Inflammatory macrophage treated with lipopolysaccharide for 1 hour (primary cell): ENCODE results near the gene DGKE.

Source experiments
- DNase-seq, 2 donors: peaks; one replicate each; pipeline ENCODE4 v3.0.0-alpha.2; 2020 to 2022

The DGKE gene

GRCh38 chr17:56815711-56816110, 18.2 kb upstream of the DGKE start:
- no peak for DNase-seq

DNA sequence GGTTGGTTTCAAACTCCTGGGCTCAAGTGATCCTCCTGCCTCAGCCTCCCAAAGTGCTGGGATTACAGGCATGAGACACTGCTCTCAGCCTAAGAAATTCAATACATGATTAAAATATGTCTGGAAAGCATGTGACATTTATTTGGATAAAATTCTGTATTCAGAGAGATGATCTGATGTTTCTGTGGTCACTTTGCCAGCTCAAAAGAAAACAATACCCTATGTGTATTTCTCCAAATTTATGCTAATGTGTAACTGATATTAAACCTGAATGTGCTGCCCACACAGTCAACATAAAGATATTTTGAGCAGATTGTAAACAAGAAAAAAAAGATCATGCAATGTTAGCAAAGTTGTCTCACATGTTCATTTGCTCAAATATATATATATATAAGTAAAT, 16.9 kb upstream of the DGKE start:
- no peak for DNase-seq

- no peak for DNase-seq
These were observed 14.9 kb upstream of the DGKE start for GRCh38 chr17:56819030-56819429.

GRCh38 chr17:56819431-56820145, 14.4 kb upstream of the DGKE start:
- peak; percentile 38 to 95 for DNase-seq

DNA sequence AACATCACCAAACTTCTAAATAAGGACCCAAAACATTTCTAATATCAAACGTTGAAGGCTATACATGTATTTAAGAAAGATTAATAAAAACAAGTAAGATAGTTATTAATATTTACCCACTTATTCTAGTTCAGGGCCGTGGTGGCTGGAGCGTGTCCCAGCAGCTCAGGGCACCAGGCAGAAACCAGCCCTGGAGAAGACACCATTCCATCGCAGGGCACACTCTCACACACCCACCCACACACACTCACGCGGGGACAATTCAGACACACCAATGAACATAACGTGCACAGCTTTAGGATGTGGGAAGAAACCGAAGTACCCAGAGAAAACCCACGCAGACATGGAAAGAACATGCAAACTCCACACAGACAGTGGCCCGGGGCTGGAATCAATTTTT, 13.7 kb upstream of the DGKE start:
- DNase-seq, result no peak

DNA sequence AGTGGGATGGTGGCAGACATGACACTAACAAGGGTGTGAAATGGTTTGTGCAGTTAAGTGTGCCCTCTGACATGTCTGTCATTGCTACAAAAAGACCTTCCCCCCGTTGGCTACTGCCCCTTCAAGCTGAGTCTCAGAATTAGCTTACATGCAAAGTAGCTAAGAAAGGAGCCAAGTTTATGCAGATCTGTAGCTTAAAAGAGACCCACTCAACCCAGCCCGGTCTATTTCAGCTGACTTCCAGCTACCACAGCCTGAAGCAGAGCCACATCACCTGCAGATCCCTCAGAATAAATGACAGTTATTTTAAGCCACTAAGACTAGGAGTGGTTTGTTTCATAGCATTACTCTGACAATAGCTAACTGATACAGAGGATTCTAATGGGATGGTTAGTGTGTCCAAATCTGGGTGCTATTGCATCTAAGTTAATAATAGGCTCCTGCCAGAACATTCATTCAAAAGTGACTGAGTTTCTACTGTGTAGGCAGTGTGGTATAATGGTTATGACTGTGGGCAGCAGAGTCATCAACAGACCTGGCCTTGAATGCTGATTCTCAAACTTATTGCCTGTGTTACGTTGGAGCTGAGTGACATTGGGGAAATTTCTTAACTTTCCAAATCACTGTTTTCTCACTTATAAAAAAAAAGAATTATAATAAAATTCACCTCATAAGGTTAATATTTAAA, 12.0 kb upstream of the DGKE start:
- no peak for DNase-seq

DNA sequence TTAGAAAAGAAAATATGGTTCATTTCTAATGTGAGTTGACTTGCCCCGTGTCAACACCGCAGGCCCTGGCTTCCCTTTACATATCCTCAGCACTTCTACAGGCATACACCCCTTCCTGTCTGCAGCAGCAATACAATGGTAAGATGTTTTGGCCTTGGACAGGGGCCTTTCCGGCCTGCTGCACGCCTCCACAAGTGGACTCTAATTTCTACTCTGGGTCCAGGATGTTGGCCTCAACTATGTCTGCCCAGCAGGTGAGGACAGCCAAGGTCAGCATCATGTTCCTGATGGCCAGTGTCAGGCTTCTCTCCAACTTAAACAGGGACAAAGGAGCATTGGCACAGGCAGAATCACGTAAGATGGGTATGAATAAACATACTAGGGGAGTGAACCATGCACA, 11.2 kb upstream of the DGKE start:
- no peak for DNase-seq

DNA sequence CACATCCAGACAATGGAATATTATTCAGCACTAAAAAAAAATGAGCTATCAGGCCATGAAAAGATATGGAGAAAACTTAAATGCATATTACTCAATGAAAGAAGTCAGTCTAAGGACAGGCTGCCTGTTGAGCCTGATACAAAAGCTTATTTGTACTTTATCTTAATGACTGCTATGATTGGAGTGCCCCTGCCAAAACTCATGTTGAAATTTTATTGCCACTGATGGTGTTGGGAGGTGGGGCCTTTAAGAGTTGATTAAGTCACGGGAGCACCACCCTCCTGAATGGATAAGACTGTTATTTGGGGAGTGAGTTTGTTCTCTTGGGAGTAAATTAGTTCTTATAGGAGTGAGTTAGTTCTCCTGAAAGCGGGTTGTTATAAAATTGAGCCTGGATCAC, 10.1 kb upstream of the DGKE start:
- DNase-seq, result no peak

DNA sequence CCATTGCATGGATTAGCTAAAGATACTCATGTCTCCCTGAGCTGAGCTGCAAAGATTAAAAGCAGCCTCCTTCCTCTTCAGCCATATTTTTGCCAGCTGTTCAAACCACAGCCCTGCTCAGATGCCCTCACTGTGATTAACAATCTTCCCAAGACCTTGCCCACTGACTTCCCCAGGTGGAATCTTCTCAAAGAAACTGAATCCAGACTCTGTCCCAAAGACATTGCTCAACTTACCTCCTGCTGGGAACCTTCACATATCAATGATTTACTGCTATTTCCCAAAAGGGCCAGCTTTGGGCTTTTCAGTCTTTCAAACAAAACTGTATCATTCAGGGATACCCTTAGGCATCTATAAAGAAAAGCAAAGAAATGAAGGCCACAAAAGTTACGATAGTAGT, 9.4 kb upstream of the DGKE start:
- DNase-seq, result no peak

GRCh38 chr17:56826611-56827414, 7.1 kb upstream of the DGKE start:
- DNase-seq, result no peak

DNA sequence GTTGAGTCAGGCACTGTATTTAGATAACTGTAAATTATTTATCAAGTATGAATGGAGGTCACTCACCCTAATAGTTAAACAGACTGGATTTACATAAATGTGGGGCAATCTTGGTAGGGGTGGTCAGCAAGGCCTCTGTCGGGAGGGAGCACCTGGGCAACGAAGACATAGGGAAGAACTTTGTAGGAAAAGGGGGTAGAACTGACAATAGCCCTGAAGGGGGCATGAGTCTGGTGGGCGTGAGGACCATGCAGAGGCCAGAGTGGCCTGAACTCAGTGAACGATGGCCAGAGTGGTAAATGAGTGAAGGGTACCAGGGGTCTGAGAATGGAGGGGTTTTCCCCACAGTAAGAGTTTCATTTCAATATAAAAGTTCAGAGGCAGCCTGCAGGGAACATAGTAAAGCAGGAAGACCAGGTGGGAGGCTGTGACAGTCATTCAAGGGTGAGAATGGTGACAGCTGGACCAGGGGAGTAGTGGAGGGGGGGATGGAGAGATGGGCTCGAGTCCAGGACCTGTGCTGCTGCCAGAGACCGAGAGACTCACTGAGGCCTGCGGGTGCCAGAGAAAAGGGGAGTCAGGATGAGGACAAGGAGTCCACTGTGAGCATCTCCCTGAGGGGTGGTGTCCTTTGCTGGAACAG, 3.1 kb upstream of the DGKE start:
- no peak for DNase-seq

- DNase-seq, result no peak
These were observed 2.4 kb upstream of the DGKE start for GRCh38 chr17:56831369-56832095.

- DNase-seq, result peak in 1 of 2 donors; percentile 11
These were observed 1.5 kb upstream of the DGKE start for GRCh38 chr17:56832446-56832845.

DNA sequence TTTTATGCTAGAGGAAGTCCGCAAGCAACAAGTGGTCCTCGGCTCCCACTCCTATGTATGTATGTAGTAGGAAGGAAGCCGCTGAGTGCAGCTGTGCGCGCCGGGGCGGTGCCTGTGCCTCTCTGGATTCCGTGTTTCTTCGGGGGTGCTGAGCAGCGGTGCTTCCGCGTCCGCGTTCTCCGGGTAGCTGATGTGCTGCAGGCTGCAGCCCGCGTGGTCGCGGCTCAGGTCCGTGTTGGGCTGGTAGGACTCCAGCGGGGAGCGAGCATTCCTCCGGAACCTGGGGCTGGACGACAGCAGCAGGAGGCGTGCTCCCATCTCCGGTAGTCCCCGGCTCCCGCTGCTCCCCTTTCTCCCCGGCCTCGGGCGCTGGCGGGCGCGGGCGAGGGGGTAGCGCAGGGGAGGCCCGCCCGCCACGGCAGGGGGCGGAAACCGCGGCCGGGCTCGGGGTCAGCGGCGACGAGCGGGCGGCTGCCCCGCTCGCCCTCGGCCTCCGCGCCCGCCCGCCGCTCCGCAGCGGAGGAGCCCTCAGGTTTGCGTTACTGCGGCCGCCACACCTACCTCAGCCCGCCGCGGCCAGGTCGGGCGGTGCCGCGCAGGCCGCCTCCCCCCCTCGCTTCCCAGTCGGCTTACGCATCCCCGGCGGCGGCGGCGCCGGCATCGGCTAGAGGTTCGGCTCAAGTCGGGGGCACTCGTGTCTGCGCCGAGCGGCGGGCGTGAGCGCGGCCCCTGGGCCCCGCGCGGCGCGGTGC, 718 bp upstream of the DGKE start:
- peak; percentile 52 to 55 for DNase-seq

DNA sequence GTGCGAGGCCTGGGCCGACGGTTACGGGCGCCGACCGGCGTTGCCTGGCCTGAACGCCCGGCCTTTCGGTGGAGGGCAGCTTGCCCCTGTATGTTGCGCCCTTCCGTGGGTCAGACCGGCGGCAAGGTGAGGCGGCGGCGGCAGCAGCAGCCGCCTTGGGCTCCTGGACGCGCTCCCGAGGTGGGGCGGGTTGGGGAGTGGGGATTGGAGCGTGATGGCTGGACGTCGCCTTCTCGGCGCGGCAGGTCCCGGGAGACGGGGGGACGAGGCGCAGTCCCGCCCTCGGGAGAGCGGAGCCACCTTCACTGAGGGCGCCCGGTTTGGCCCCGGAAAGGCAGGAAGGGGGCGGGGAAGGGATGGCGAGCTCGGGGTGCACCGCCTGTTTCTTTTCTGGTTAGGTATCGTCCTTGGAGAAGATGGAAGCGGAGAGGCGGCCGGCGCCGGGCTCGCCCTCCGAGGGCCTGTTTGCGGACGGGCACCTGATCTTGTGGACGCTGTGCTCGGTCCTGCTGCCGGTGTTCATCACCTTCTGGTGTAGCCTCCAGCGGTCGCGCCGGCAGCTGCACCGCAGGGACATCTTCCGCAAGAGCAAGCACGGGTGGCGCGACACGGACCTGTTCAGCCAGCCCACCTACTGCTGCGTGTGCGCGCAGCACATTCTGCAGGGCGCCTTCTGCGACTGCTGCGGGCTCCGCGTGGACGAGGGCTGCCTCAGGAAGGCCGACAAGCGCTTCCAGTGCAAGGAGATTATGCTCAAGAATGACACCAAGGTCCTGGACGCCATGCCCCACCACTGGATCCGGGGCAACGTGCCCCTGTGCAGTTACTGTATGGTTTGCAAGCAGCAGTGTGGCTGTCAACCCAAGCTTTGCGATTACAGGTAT, 671 bp downstream of the DGKE start:
- no peak for DNase-seq

GRCh38 chr17:56835264-56835585, 1.3 kb downstream of the DGKE start:
- peak; percentile 37 to 53 for DNase-seq

GRCh38 chr17:56838687-56839086, 4.7 kb downstream of the DGKE start:
- no peak for DNase-seq

- DNase-seq, result no peak
These were observed 8.6 kb downstream of the DGKE start for GRCh38 chr17:56842577-56842976.

- DNase-seq, result no peak
These were observed 12.0 kb downstream of the DGKE start for GRCh38 chr17:56845934-56846333.

DNA sequence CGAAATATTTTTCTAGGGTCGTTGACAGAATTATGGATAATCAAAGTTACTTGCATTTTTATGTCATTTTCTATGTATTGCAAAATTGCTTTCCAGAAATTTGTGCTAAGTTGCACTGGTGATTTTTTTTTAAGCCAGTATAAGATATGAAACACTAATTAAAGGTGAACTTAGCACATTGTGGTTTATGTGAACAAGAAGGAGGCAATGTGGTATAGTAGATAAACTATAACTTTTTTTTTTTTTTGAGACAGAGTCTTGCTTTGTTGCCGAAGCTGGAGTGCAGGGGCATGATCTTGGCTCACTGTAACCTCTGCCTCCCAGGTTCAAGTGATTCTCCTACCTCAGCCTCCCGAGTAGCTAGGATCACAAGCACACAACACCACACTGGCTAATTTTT, 13.2 kb downstream of the DGKE start:
- DNase-seq, result no peak

DNA sequence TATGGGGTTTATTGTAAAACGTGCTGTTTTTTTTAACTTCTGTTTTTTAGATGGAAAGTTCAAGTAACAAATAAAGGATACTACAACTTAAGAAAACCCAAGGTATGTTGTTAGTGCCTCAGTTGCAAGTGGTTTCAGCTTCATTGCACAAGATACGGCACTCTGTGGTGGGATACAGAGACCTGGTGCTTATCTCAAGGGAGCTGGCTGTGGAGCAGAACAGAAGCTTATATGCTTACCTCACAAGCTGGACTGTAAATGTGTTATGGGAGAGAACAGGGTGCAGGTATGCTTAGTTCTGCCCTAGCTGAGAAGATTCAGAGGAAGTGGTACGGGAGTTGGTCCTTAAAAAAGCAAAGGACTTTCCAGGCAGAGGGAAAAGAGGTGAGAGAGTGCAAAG, 15.2 kb downstream of the DGKE start:
- no peak for DNase-seq
